ENCODE data around the gene EIF3K. TPM values are rescaled to one million over a fixed set of nuclear protein-coding genes. Genes with fewer than 3 reads are reported as not detected.

EIF3K gene
- total RNA-seq, 4 donors from 2014 or later: 211 to 441 (median 246) TPM

DNA sequence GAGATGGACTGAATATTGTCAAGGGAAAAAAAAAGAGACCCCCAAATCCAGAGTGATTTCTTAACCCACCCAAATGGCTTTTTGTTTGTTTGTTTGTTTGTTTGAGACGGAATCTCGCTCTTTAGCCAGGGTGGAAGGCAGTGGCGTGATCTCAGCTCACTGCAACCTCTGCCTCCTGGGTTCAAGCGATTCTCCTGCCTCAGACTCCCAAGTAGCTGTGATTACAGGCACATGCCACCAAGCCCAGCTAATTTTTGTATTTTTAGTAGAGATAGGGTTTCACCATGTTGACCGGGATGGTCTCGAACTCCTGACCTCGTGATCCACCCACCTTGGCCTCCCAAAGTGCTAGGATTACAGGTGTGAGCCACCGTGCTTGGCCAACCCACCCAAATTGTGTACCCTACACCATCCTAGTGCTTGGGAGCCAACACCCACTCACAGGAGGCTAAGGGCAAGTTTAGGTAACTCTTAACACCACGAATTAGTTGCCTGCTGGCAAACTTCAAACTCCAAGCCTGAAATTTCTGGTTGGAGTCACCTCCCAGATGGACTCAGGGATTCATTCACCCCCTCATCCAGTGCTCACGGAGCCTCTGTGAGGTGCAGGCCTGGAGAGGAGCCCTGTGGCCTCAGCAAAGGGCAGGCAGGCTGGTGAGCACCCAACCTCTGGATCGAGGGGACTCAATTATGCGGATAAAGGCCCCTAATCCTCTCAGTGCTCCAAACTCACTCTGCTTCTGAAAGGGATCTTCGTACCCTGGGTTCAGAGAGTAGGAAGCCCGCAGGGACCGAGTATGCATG is 66.1 kb downstream of the EIF3K start:
- TF ChIP-seq POLR2A (IDR thresholded peaks at IDR 0.05) (no peak), CTCF (IDR thresholded peaks at IDR 0.05) (no peak)
- H3K4me3 ChIP-seq: no peak overlapping the region
- no peak for DNase-seq
- H3K27ac ChIP-seq: peak overlapping the region; percentile 95 to 100
- intact Hi-C loops (cut with DNase I; ENCODE audit: low total_unique reads): no loop called here
- H3K4me1 ChIP-seq: peaks cover 21 to 39% of the 10 kb centered on the region in 2 donors
- no peaks in the 10 kb centered on the region for H3K9me3 ChIP-seq
- no peaks in the 10 kb centered on the region for H3K36me3 ChIP-seq
- no peaks in the 10 kb centered on the region for H3K27me3 ChIP-seq

DNA sequence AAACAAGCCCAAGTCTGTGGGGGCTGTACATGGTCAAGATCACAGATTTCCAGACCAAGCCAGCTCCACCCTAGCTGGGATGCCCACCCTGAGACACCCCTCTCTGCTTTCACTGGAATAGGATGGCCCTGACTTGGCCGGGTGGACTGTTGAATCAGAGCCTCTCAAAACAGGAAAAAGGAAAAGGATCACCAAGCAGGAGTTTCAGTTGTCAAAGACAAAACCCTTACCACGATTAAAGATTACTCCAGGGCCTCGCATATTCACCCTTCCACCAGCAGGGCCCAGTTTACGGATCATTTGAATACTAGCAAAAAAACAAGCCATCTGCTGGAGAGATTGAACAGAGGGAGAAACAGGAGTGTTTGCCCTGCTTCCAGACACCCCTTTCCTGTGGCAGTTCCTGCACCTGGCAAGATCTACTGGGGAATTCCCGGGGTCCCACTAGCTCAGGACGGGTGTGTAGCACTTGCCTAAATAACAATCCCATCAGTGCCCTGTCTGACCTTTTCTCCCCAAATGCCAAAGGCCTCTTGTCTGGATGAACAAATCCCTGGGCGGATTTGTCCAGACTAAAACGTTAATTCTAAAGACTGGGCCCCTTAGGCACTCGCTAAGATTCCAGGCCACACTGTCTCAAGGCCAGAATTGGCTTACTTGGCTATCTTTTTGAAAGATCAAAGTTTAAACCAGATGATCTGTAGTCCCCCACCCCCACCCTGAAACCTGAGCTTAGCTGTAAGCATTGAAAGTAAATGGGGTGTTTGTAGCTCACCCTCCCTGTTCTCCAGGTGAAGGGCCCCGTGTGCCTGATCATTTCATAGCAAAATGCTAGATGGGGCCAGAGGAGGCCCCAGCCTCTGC is 66.9 kb downstream of the EIF3K start:
- peak overlapping the region; percentile 95 to 100 for H3K27ac ChIP-seq
- H3K4me1 ChIP-seq: peaks cover 21 to 35% of the 10 kb centered on the region in 2 donors
- intact Hi-C loops (cut with DNase I; ENCODE audit: low total_unique reads): no loop called here
- H3K4me3 ChIP-seq: no peak overlapping the region
- no peaks in the 10 kb centered on the region for H3K9me3 ChIP-seq
- no peaks in the 10 kb centered on the region for H3K36me3 ChIP-seq
- DNase-seq: no peak
- TF ChIP-seq POLR2A (IDR thresholded peaks at IDR 0.05): peak in 1 of 2 donors; percentile 4
- TF ChIP-seq CTCF (IDR thresholded peaks at IDR 0.05): peak; percentile 11 to 63 (median 38)
- H3K27me3 ChIP-seq: no peaks in the 10 kb centered on the region

- H3K27ac ChIP-seq: peak overlapping the region; percentile 95 to 100
- intact Hi-C loops (cut with DNase I; ENCODE audit: low total_unique reads): no loop called here
- no peak for TF ChIP-seq CTCF (IDR thresholded peaks at IDR 0.05)
- no peak for TF ChIP-seq POLR2A (IDR thresholded peaks at IDR 0.05)
- no peak for DNase-seq
- no peak overlapping the region for H3K4me3 ChIP-seq
- no peaks in the 10 kb centered on the region for H3K27me3 ChIP-seq
- peaks cover 21 to 35% of the 10 kb centered on the region in 2 donors for H3K4me1 ChIP-seq
- no peaks in the 10 kb centered on the region for H3K9me3 ChIP-seq
- no peaks in the 10 kb centered on the region for H3K36me3 ChIP-seq
These were observed 67.5 kb downstream of the EIF3K start for GRCh38 chr19:38686530-38686888.

Other genes starting within 250 kb of the EIF3K start
- gene PSMD8, start 244.6 kb upstream of the EIF3K start, total RNA-seq: 100 to 1,000 TPM in 3 of 4 donors, 10 to 100 TPM in 1; 67.4 to 156 (median 128) TPM
- under 1 TPM in 1 of 4 donors, not detected in 3; 0.82 TPM for gene GGN, start 231.2 kb upstream of the EIF3K start, total RNA-seq
- 1 to 10 TPM in 1 of 4 donors, under 1 TPM in 1, not detected in 2; 0.88 to 5.7 TPM for gene SPRED3, start 230.5 kb upstream of the EIF3K start, total RNA-seq
- 10 to 100 TPM in 2 of 4 donors, 1 to 10 TPM in 2; 2.1 to 21.1 (median 11.7) TPM for gene FAM98C, start 216.1 kb upstream of the EIF3K start, total RNA-seq
- gene RASGRP4, start 193.0 kb upstream of the EIF3K start, total RNA-seq: 1 to 10 TPM in 2 of 4 donors, under 1 TPM in 1, not detected in 1; under 0.01 to 2.0 (median 1.5) TPM
- gene RYR1, start 185.5 kb upstream of the EIF3K start, total RNA-seq: 1 to 10 TPM in 2 of 4 donors, under 1 TPM in 1, not detected in 1; under 0.01 to 6.2 (median 3.5) TPM
- gene MAP4K1, start 1.2 kb upstream of the EIF3K start, total RNA-seq: 1 to 10 TPM in 2 of 4 donors, under 1 TPM in 1, not detected in 1; 0.55 to 4.5 (median 3.6) TPM
- gene ACTN4, start 28.5 kb downstream of the EIF3K start, total RNA-seq: 100 to 1,000 TPM; 259 to 844 (median 429) TPM
- gene CAPN12, start 125.3 kb downstream of the EIF3K start, total RNA-seq: 1 to 10 TPM in 2 of 4 donors, under 1 TPM in 1, not detected in 1; 0.83 to 8.4 (median 8.2) TPM
- 1 to 10 TPM in 1 of 4 donors, not detected in 3; 2.6 TPM for gene LGALS7, start 154.3 kb downstream of the EIF3K start, total RNA-seq
- gene LGALS7B, start 170.0 kb downstream of the EIF3K start, total RNA-seq: 1 to 10 TPM in 2 of 4 donors, not detected in 2; 1.1 to 6.2 TPM
- 1 to 10 TPM in 2 of 4 donors, under 1 TPM in 1, not detected in 1; 0.51 to 4.7 (median 3.6) TPM for gene LGALS4, start 193.8 kb downstream of the EIF3K start, total RNA-seq
- gene ECH1, start 212.6 kb downstream of the EIF3K start, total RNA-seq: 100 to 1,000 TPM in 1 of 4 donors, 10 to 100 TPM in 3; 27.7 to 188 (median 70.3) TPM
- gene HNRNPL, start 230.8 kb downstream of the EIF3K start, total RNA-seq: 100 to 1,000 TPM in 2 of 4 donors, 10 to 100 TPM in 2; 65.8 to 353 (median 177) TPM